H1 (cell line): Measurements from ENCODE around the gene SLC12A5. TPM values are rescaled to one million over a fixed set of nuclear protein-coding genes. Genes with fewer than 3 reads are reported as not detected.
A peak's percentile ranks its signal among the peaks of the same experiment; 100 is the strongest.

ENCODE experiments used
- CTCF ChIA-PET: fragments of 300-600 bp; sonication (Branson Sonifier 250); formaldehyde crosslinking; loops from one replicate; lab custom pipeline; 2021; ENCODE audit not compliant: partially characterized antibody; lab: Charles Lee
- POLR2A ChIA-PET: fragments of 300-600 bp; sonication (Branson Sonifier 250); formaldehyde crosslinking; loops from one replicate; lab custom pipeline; 2021; ENCODE audit warnings: inconsistent platforms; ENCODE audit not compliant: partially characterized antibody; lab: Charles Lee
- DNase-seq, 2 experiments: peaks; one replicate each; pipeline versions ENCODE4 v3.0.0 to v3.0.0-alpha.2; 2010 to 2022; ENCODE audit warnings: low spot score in 2 of 2, low read depth in 1 of 2, mixed read lengths in 1 of 2
- FAIRE-seq: peaks from 2 replicates; lab custom pipeline; 2011; peaks lifted over from hg19 to GRCh38; lab: Jason Lieb, UNC
- H2AFZ ChIP-seq: 2 replicates; pipeline ENCODE4 v1.8.1; 2012; ENCODE audit warnings: low read length, inconsistent platforms
- H2AK5ac ChIP-seq: 2 replicates; pipeline ENCODE4 v1.6.1; 2013; ENCODE audit warnings: low read depth, low read length
- H2BK120ac ChIP-seq: replicated peaks from 2 replicates; pipeline ENCODE3; 2013; ENCODE audit warnings: low read depth, low read length, inconsistent platforms
- H2BK12ac ChIP-seq: 2 replicates; pipeline ENCODE4 v1.6.1; 2013; ENCODE audit warnings: low read depth, low read length
- H2BK15ac ChIP-seq: 2 replicates; pipeline ENCODE4 v1.6.1; 2013; ENCODE audit warnings: low read length
- H2BK20ac ChIP-seq: 2 replicates; pipeline ENCODE4 v1.6.1; 2013; ENCODE audit warnings: low read length
- H2BK5ac ChIP-seq: 2 replicates; pipeline ENCODE4 v1.6.1; 2013; ENCODE audit warnings: low read depth, low read length
- H3K14ac ChIP-seq: 2 replicates; pipeline ENCODE4 v1.6.1; 2013; ENCODE audit warnings: inconsistent platforms; ENCODE audit not compliant: insufficient read length
- H3K18ac ChIP-seq: 2 replicates; pipeline ENCODE4 v1.6.1; 2013; ENCODE audit warnings: low read length; ENCODE audit errors: extremely low read depth
- H3K23ac ChIP-seq: 2 replicates; pipeline ENCODE4 v1.6.1; 2013; ENCODE audit warnings: inconsistent platforms; ENCODE audit not compliant: insufficient read length
- H3K23me2 ChIP-seq: 2 replicates; pipeline ENCODE4 v1.6.1; 2013; ENCODE audit warnings: low read depth, low read length
- H3K27ac ChIP-seq: 2 replicates; pipeline ENCODE4 v1.6.1; 2011; ENCODE audit warnings: low read depth, low read length, inconsistent platforms
- H3K27me3 ChIP-seq, 4 experiments: replicated peaks in 1 of 4; 1 replicate in 1 of 4; 2 replicates in 3 of 4; pipeline versions ENCODE4 v1.6.1 to v1.8.1; 2011 to 2013; ENCODE audit warnings: low read length in 3 of 4, mild to moderate bottlenecking in 3 of 4, inconsistent platforms in 2 of 4, mixed read lengths in 2 of 4, moderate library complexity in 1 of 4; ENCODE audit not compliant: control insufficient read depth in 3 of 4, insufficient read depth in 3 of 4; ENCODE audit errors: extremely low read depth in 1 of 4
- H3K36me3 ChIP-seq, 4 experiments: 2 replicates each; pipeline versions ENCODE4 v1.6.1 to v1.8.1; 2011 to 2013; ENCODE audit warnings: mild to moderate bottlenecking in 4 of 4, low read length in 3 of 4, moderate library complexity in 2 of 4, control low read depth in 1 of 4, inconsistent platforms in 1 of 4; ENCODE audit not compliant: insufficient read depth in 4 of 4, control insufficient read depth in 2 of 4
- H3K4ac ChIP-seq: replicated peaks from 2 replicates; pipeline ENCODE3; 2013; ENCODE audit warnings: low read length, low read depth, mixed read lengths, inconsistent platforms; ENCODE audit not compliant: insufficient read length
- H3K4me1 ChIP-seq, 4 experiments: replicated peaks in 1 of 4; 1 replicate in 1 of 4; 2 replicates in 3 of 4; pipeline versions ENCODE4 v1.6.1 to v1.8.1; 2011 to 2013; ENCODE audit warnings: low read length in 3 of 4, inconsistent platforms in 2 of 4, mixed read lengths in 1 of 4; ENCODE audit not compliant: insufficient read depth in 4 of 4, control insufficient read depth in 3 of 4
- H3K4me2 ChIP-seq, 2 experiments: 2 replicates each; pipeline versions ENCODE4 v1.6.1 to v1.8.1; 2011 to 2013; ENCODE audit warnings: low read depth in 2 of 2, low read length in 2 of 2, control low read depth in 1 of 2, inconsistent platforms in 1 of 2, mild to moderate bottlenecking in 1 of 2; ENCODE audit not compliant: insufficient read depth in 1 of 2
- H3K4me3 ChIP-seq, 4 experiments: fragments of 200-600, 300-600 bp in 1 of 4; sonication (generic), shearing (Covaris generic), sonication (Bioruptor Twin) in 1 of 4; 2 replicates each; pipeline versions ENCODE4 v1.5.1 to v1.8.1; 2011 to 2016; ENCODE audit warnings: low read length in 4 of 4, low read depth in 3 of 4, control low read depth in 2 of 4, inconsistent platforms in 2 of 4, mild to moderate bottlenecking in 2 of 4, mixed read lengths in 1 of 4, moderate library complexity in 1 of 4; ENCODE audit not compliant: insufficient read depth in 2 of 4; ENCODE audit errors: extremely low read depth in 1 of 4
- H3K56ac ChIP-seq: replicated peaks from 2 replicates; pipeline ENCODE3; 2013; ENCODE audit warnings: low read depth, mild to moderate bottlenecking, mixed read lengths, low read length, inconsistent platforms; ENCODE audit not compliant: insufficient read length
- H3K79me1 ChIP-seq: 2 replicates; pipeline ENCODE4 v1.6.1; 2013; ENCODE audit warnings: low read depth, low read length, control low read depth
- H3K79me2 ChIP-seq, 2 experiments: 2 replicates each; pipeline versions ENCODE4 v1.6.1 to v1.8.1; 2012 to 2013; ENCODE audit warnings: low read length in 2 of 2, mild to moderate bottlenecking in 2 of 2, inconsistent platforms in 1 of 2; ENCODE audit not compliant: insufficient read depth in 2 of 2, control insufficient read depth in 1 of 2
- H3K9ac ChIP-seq, 4 experiments: replicated peaks in 1 of 4; 1 replicate in 1 of 4; 2 replicates in 3 of 4; pipeline versions ENCODE4 v1.6.1 to v1.8.1; 2011 to 2013; ENCODE audit warnings: low read depth in 3 of 4, low read length in 3 of 4, control low read depth in 2 of 4, mild to moderate bottlenecking in 2 of 4, moderate library complexity in 2 of 4, inconsistent platforms in 1 of 4; ENCODE audit errors: extremely low read depth in 1 of 4
- H3K9me3 ChIP-seq, 2 experiments: 2 replicates each; pipeline versions ENCODE4 v1.6.1 to v1.8.1; 2012 to 2013; ENCODE audit warnings: mild to moderate bottlenecking in 2 of 2, moderate library complexity in 2 of 2, control low read depth in 1 of 2, inconsistent platforms in 1 of 2, low read depth in 1 of 2, low read length in 1 of 2, mixed read lengths in 1 of 2; ENCODE audit not compliant: insufficient read depth in 2 of 2
- H4K20me1 ChIP-seq, 2 experiments: replicated peaks in 1 of 2; 2 replicates each; pipeline versions ENCODE3 to v1.8.1; 2011 to 2013; ENCODE audit warnings: inconsistent platforms in 2 of 2, low read length in 2 of 2, mild to moderate bottlenecking in 1 of 2; ENCODE audit not compliant: insufficient read depth in 2 of 2, control insufficient read depth in 1 of 2
- H4K5ac ChIP-seq: 2 replicates; pipeline ENCODE4 v1.6.1; 2013; ENCODE audit warnings: low read length, low read depth, mixed read lengths, inconsistent platforms; ENCODE audit not compliant: insufficient read length
- H4K8ac ChIP-seq: 2 replicates; pipeline ENCODE4 v1.8.0; 2013; ENCODE audit warnings: mild to moderate bottlenecking, moderate library complexity, low read length, inconsistent platforms; ENCODE audit not compliant: insufficient read depth; ENCODE audit errors: extremely low read depth
- H4K91ac ChIP-seq: replicated peaks from 2 replicates; pipeline ENCODE3; 2013; ENCODE audit warnings: low read length, mixed read lengths, inconsistent platforms; ENCODE audit not compliant: insufficient read length
- BRCA1 ChIP-seq: IDR thresholded peaks from 2 replicates; pipeline ENCODE4 v1.6.1; 2012; ENCODE audit warnings: low read depth, low read length, improper control_type of control experiment
- CEBPB ChIP-seq: IDR thresholded peaks from 2 replicates; pipeline ENCODE4 v1.6.1; 2012; ENCODE audit warnings: low read depth, low read length
- EGR1 ChIP-seq: IDR thresholded peaks from 2 replicates; pipeline ENCODE4 v1.6.1; 2011; ENCODE audit warnings: low read depth, low read length, borderline replicate concordance
- RNF2 ChIP-seq: fragments of 200-900, 300-1000 bp; sonication (generic); IDR thresholded peaks from 2 replicates; pipeline ENCODE4 v1.7.1; 2016; ENCODE audit warnings: borderline replicate concordance, low read depth, mild to moderate bottlenecking, antibody characterized with exemption, low read length; ENCODE audit not compliant: poor library complexity, severe bottlenecking; ENCODE audit errors: missing control alignments
- SRF ChIP-seq: IDR thresholded peaks from 2 replicates; pipeline ENCODE4 v1.6.1; 2011; ENCODE audit warnings: mild to moderate bottlenecking, low read depth, low read length, moderate library complexity
- TAF7 ChIP-seq: optimal IDR thresholded peaks from 2 replicates; pipeline ENCODE3; 2011; ENCODE audit warnings: low read depth, mild to moderate bottlenecking, inconsistent platforms, low read length, moderate library complexity, borderline replicate concordance
- ZNF274 ChIP-seq: IDR thresholded peaks from 2 replicates; pipeline ENCODE4 v1.7.0; 2012; ENCODE audit warnings: low read length, borderline replicate concordance; ENCODE audit errors: extremely low read depth
- WGBS, 2 experiments: shearing (Covaris generic) in 1 of 2; methylation state at CpG; one replicate each; pipeline versions ENCODE4 v1.1.6 to v1.1.7; 2013 to 2015; ENCODE audit warnings: low lambda C conversion rate in 2 of 2, mixed read lengths in 2 of 2, inconsistent platforms in 1 of 2, low coverage in 1 of 2, missing lambda C conversion rate in 1 of 2; ENCODE audit not compliant: insufficient replicate concordance in 2 of 2, insufficient coverage in 1 of 2, insufficient read length in 1 of 2; ENCODE audit errors: extremely low coverage in 1 of 2, missing lambda C conversion rate in 1 of 2; 5-methylcytosine and 5-hydroxymethylcytosine counted together
- polyA plus RNA-seq, 7 experiments: library from polyadenylated mRNA; depleted of rRNA in 3 of 7; stranded (reverse) in 5 of 7; unstranded in 2 of 7; fragments of >200 nt in 5 of 7; fragments of 200-250 nt in 2 of 7; gene quantifications; 1 replicate in 5 of 7; 2 replicates in 1 of 7; 4 replicates in 1 of 7; pipeline versions ENCODE4 v1.2.1 to v1.2.3, GENCODE V29; 2011 to 2013; ENCODE audit warnings: missing spikeins in 2 of 7, mixed read lengths in 2 of 7
- total RNA-seq: library from RNA; stranded (reverse); fragmentation: NEBNext Ultra II Directional; extraction: Animal tissue kit (Norgen Biotek cat#: 25700); gene quantifications from 2 replicates; pipeline ENCODE4 v1.2.1, GENCODE V29; 2021
- TF ChIP-seq, protein P1 (sequence below): IDR thresholded peaks from 2 replicates; pipeline ENCODE4 v1.6.1; 2012; ENCODE audit warnings: low read length, inconsistent platforms

The SLC12A5 gene
- total and polyA plus RNA-seq, 2 of the 8 experiments (the other 6 are each of a cell fraction or from before 2014, with no cell fraction given): 1.9 to 7.3 TPM

DNA sequence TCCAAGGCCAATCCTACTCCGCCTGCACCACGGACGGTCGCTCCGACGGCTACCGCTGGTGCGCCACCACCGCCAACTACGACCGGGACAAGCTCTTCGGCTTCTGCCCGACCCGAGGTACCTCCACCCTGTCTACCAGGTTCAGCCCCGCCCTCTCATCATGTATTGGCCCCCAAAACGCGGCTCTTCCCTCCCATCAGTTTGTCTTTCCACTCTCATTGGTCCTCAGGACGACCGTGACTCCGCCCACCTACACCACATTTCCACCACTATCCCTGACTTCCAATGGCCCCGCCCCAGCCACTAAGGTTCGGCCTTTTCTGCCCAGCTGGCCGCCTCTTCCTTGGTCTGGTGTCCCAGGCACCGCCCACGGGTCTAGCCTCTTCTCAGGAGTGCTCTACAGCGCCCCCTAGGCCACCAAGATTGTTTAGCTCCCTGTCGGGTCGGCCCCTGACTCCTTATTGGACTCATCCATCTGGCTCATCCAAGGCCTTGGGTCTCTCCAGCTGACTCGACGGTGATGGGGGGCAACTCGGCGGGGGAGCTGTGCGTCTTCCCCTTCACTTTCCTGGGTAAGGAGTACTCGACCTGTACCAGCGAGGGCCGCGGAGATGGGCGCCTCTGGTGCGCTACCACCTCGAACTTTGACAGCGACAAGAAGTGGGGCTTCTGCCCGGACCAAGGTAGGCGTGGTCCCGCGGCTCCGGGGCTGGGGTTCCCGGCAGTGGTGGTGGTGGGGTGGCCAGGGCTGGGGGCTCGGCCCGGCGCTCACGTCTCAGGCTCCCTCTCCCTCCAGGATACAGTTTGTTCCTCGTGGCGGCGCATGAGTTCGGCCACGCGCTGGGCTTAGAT lies 17.2 kb upstream of the SLC12A5 start:
- H2AFZ ChIP-seq: no peak overlapping the region; the same call in 1 of the 2 replicates
- H3K27ac ChIP-seq: no peak overlapping the region
- no peaks in the 10 kb centered on the region for H3K79me2 ChIP-seq
- CTCF ChIA-PET: interaction anchor here (0.6 to 5.0 kb wide), 23 partner anchors 9 to 464 kb away, joined by 3 to 156 read pairs (median 4); partner anchors contain the start of genes SLC12A5 and ZNF335
- H3K36me3 ChIP-seq: no peaks in the 10 kb centered on the region
- H3K23ac ChIP-seq: no peak overlapping the region
- FAIRE-seq: peak; percentile 92
- no peak overlapping the region for H2BK120ac ChIP-seq
- DNase-seq: peak; percentile 92 to 100
- H4K8ac ChIP-seq: no peak overlapping the region
- no peak overlapping the region for H2BK5ac ChIP-seq
- H3K4ac ChIP-seq: no peak overlapping the region
- 0 out of 8 replicates have a peak overlapping the region, but pooled peaks of 1 of the 4 experiments have one; percentile 29 for H3K4me3 ChIP-seq
- no peaks in the 10 kb centered on the region for H4K20me1 ChIP-seq
- no peak overlapping the region for H3K56ac ChIP-seq
- H2AK5ac ChIP-seq: no peak overlapping the region
- no peak overlapping the region for H4K5ac ChIP-seq
- no peak overlapping the region for H2BK15ac ChIP-seq
- H3K79me1 ChIP-seq: no peaks in the 10 kb centered on the region
- H2BK20ac ChIP-seq: no peak overlapping the region
- POLR2A ChIA-PET: interaction anchor here (0.6 to 3.2 kb wide), 6 partner anchors 10 to 46 kb away, joined by 3 to 12 read pairs (median 3); partner anchors contain the start of gene ZNF335
- H2BK12ac ChIP-seq: 0 out of 2 replicates have a peak overlapping the region, but pooled peaks have one; percentile 50
- H3K4me1 ChIP-seq: peaks cover 4 to 10% (median 8%) of the 10 kb centered on the region in 4 experiments; a peak in 6 of 7 replicates
- H3K14ac ChIP-seq: no peak overlapping the region
- no peaks in the 10 kb centered on the region for H3K9me3 ChIP-seq
- 67% methylated on average over 46 of the region's 57 CpGs; no CpG with 5 or more reads in 1 of the 2 experiments for WGBS, 2 experiments
- peaks cover 0 to 7% (median 5%) of the 10 kb centered on the region in 4 experiments; a peak in 4 of 7 replicates for H3K27me3 ChIP-seq
- peak overlapping the region; percentile 12 to 52; a peak in 3 of 4 replicates for H3K4me2 ChIP-seq
- peaks cover 4% of the 10 kb centered on the region; the same call in 1 of the 2 replicates for H3K23me2 ChIP-seq
- no peak overlapping the region for H3K9ac ChIP-seq
- H4K91ac ChIP-seq: no peak overlapping the region
- H3K18ac ChIP-seq: peak overlapping the region; percentile 48; the same call in 1 of the 2 replicates
- TF ChIP-seq, protein P1, sequence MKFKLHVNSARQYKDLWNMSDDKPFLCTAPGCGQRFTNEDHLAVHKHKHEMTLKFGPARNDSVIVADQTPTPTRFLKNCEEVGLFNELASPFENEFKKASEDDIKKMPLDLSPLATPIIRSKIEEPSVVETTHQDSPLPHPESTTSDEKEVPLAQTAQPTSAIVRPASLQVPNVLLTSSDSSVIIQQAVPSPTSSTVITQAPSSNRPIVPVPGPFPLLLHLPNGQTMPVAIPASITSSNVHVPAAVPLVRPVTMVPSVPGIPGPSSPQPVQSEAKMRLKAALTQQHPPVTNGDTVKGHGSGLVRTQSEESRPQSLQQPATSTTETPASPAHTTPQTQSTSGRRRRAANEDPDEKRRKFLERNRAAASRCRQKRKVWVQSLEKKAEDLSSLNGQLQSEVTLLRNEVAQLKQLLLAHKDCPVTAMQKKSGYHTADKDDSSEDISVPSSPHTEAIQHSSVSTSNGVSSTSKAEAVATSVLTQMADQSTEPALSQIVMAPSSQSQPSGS: no peak
- TF ChIP-seq CEBPB (no peak), SRF (no peak), BRCA1 (no peak), ZNF274 (no peak), RNF2 (no peak), TAF7 (no peak), EGR1 (peak; percentile 89)
